CD4-positive, alpha-beta T cell (primary cell): ENCODE results near the gene SPINK5. TPM values are rescaled to one million over a fixed set of nuclear protein-coding genes. Genes with fewer than 3 reads are reported as not detected.

Experiments used
- ATAC-seq: fragments of 200-7000 bp; cut with Tn5 transposase; one replicate; pipeline ENCODE4 v1.10.0; 2022; ENCODE audit warnings: mild to moderate bottlenecking; ENCODE audit not compliant: poor library complexity
- CTCF ChIA-PET: fragments of 350-600 bp; sonication (Branson Sonifier 250); formaldehyde crosslinking; loops from one replicate; lab custom pipeline; 2021; ENCODE audit warnings: antibody characterized with exemption, inconsistent platforms; lab: Charles Lee
- POLR2A ChIA-PET: fragments of 350-600 bp; sonication (Branson Sonifier 250); formaldehyde crosslinking; loops from one replicate; lab custom pipeline; 2021; ENCODE audit warnings: antibody characterized with exemption, inconsistent platforms; lab: Charles Lee
- DNase-seq, 14 experiments: peaks; one replicate each; pipeline ENCODE4 v3.0.0-alpha.2; 2013 to 2020; ENCODE audit warnings: mixed read lengths in 2 of 14
- H3K27ac ChIP-seq, 2 donors: one replicate each; pipeline versions ENCODE4 v1.5.1 to v1.7.0; 2013; ENCODE audit warnings: low read length in 2 of 2, low read depth in 1 of 2, mild to moderate bottlenecking in 1 of 2
- H3K27me3 ChIP-seq, 2 experiments: 1 replicate in 1 of 2; 2 replicates in 1 of 2; pipeline versions ENCODE4 v1.6.1 to v1.7.0; 2013; ENCODE audit warnings: low read length in 2 of 2, control low read depth in 1 of 2, mild to moderate bottlenecking in 1 of 2, moderate library complexity in 1 of 2; ENCODE audit not compliant: insufficient read depth in 2 of 2, control insufficient read depth in 1 of 2
- H3K36me3 ChIP-seq: one replicate; pipeline ENCODE4 v1.6.1; 2013; ENCODE audit warnings: low read length, control low read depth; ENCODE audit not compliant: insufficient read depth
- H3K4me1 ChIP-seq: one replicate; pipeline ENCODE4 v1.6.1; 2013; ENCODE audit warnings: low read length, control low read depth; ENCODE audit not compliant: insufficient read depth
- H3K4me3 ChIP-seq: one replicate; pipeline ENCODE4 v1.5.1; 2013; ENCODE audit warnings: mild to moderate bottlenecking, low read length, moderate library complexity
- H3K9me3 ChIP-seq, 2 experiments: 1 replicate in 1 of 2; 2 replicates in 1 of 2; pipeline versions ENCODE4 v1.6.1 to v1.7.0; 2013; ENCODE audit warnings: low read length in 2 of 2, mild to moderate bottlenecking in 2 of 2, control low read depth in 1 of 2, moderate library complexity in 1 of 2; ENCODE audit not compliant: control insufficient read depth in 1 of 2, insufficient read depth in 1 of 2
- H3K27ac Mint-ChIP-seq: one replicate; pipeline ENCODE4 v1.8.0; 2020; ENCODE audit warnings: mixed read lengths
- H3K27me3 Mint-ChIP-seq: one replicate; pipeline ENCODE4 v1.8.0; 2021; ENCODE audit warnings: mixed read lengths
- H3K36me3 Mint-ChIP-seq: one replicate; pipeline ENCODE4 v1.8.0; 2021; ENCODE audit warnings: low read depth, mixed read lengths
- H3K4me1 Mint-ChIP-seq: one replicate; pipeline ENCODE4 v1.8.0; 2021; ENCODE audit warnings: low read depth, mixed read lengths
- H3K4me3 Mint-ChIP-seq: one replicate; pipeline ENCODE4 v1.8.0; 2020; ENCODE audit warnings: mild to moderate bottlenecking, mixed read lengths
- H3K9me3 Mint-ChIP-seq: one replicate; pipeline ENCODE4 v1.8.0; 2020; ENCODE audit warnings: mixed read lengths
- intact Hi-C, 2 experiments: fragments of 100-400 bp; cut with DNase I in 1 of 2; cut with micrococcal nuclease in 1 of 2; formaldehyde crosslinking; loops; one replicate each; pipeline versions ENCODE4 v1.15.1 to v1.9.0; 2023 to 2025; cut with DNase I, micrococcal nuclease
- total RNA-seq, 174 experiments: library from RNA in 2 of 174; stranded (reverse) in 2 of 174; gene quantifications; one replicate each; pipeline ENCODE4 v1.2.3 and lab custom pipeline; 2021 to 2026
- TF ChIP-seq, protein P1 (sequence below): fragments of 200-600 bp; IDR thresholded peaks from one replicate; pipeline ENCODE4 v1.8.0; 2022; ENCODE audit warnings: antibody characterized with exemption, mild to moderate bottlenecking

SPINK5 gene
- total RNA-seq, 2 experiments from 2014 or later = not detected

DNA sequence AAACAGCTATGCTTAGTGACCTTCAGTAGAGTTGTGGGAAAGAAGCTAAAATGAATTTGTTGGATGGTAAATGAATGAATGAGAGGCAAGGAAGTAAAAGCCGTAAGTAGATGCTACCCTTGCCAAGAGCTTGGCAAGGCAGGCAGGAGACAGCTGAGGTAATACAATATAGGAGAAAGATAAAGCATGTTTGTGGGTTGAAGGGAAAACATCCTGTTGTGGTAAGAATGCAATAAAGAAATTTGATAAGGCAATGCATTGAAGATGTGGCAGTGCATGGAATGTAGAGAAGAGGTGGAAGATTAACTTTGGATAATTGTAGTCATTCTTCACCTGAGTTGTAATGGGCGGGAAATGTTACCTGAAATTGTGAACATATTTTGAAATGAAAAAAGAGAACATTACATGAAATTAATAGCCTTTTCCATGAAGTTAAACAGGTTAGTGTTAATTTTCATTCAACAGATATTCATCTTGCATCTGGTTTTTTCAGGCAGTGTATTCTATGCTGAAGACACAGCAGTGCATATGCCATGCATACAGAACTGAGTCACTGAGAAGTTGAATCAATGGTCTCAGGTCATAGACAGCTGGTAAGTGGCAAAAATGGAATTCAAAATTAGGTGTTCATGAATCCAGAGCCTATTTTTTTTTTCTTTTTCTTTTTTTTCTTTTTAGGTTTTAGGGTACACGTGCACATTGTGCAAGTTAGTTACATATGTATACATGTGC is 43.4 kb upstream of the SPINK5 start:
- CTCF ChIA-PET = no interaction called here
- no peak for ATAC-seq
- peaks cover 4% of the 10 kb centered on the region for H3K9me3 Mint-ChIP-seq

DNA sequence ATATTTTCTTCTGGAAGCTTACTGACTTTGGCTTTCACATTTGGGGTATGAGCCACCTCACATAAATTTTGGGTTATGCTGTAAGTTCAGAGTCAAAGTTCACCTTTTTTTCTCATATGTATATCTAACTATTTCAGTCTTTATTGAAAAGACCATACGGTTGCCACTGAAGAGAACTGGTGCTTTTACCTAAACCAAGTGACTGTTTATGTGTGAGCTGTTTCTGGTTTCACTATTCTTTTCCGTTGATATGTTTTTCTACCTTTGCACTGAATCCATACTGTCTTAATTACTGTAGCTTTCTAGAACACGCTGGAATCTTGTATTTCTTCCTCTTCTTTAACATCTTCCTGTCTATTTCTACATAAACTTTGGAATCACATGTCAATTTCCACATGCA is 36.3 kb upstream of the SPINK5 start:
- Histone ChIP-seq H3K27ac (no peak overlapping the region), H3K4me3 (no peak overlapping the region), H3K27me3 (no peaks in the 10 kb centered on the region), H3K9me3 (peaks cover 0 to 4% of the 10 kb centered on the region in 2 experiments), H3K36me3 (no peaks in the 10 kb centered on the region), H3K4me1 (no peaks in the 10 kb centered on the region)
- ChIA-PET CTCF (no interaction called here), POLR2A (no interaction called here)
- no peaks in the 10 kb centered on the region for H3K36me3 Mint-ChIP-seq
- DNase-seq = no peak
- no peak for ATAC-seq
- TF ChIP-seq, protein P1, sequence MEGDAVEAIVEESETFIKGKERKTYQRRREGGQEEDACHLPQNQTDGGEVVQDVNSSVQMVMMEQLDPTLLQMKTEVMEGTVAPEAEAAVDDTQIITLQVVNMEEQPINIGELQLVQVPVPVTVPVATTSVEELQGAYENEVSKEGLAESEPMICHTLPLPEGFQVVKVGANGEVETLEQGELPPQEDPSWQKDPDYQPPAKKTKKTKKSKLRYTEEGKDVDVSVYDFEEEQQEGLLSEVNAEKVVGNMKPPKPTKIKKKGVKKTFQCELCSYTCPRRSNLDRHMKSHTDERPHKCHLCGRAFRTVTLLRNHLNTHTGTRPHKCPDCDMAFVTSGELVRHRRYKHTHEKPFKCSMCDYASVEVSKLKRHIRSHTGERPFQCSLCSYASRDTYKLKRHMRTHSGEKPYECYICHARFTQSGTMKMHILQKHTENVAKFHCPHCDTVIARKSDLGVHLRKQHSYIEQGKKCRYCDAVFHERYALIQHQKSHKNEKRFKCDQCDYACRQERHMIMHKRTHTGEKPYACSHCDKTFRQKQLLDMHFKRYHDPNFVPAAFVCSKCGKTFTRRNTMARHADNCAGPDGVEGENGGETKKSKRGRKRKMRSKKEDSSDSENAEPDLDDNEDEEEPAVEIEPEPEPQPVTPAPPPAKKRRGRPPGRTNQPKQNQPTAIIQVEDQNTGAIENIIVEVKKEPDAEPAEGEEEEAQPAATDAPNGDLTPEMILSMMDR = no peak
- no peak overlapping the region for H3K4me3 Mint-ChIP-seq
- intact Hi-C loops = no loop called here
- peaks cover 2% of the 10 kb centered on the region for H3K9me3 Mint-ChIP-seq
- H3K27me3 Mint-ChIP-seq = no peaks in the 10 kb centered on the region
- no peak overlapping the region for H3K27ac Mint-ChIP-seq
- H3K4me1 Mint-ChIP-seq = no peaks in the 10 kb centered on the region

More for the DNA sequence above, 43.4 kb upstream of the SPINK5 start:
- Histone ChIP-seq H3K4me3 (no peak overlapping the region), H3K36me3 (no peaks in the 10 kb centered on the region), H3K27me3 (no peaks in the 10 kb centered on the region), H3K4me1 (no peaks in the 10 kb centered on the region), H3K27ac (no peak overlapping the region), H3K9me3 (no peaks in the 10 kb centered on the region)
- Mint-ChIP-seq H3K4me1 (no peaks in the 10 kb centered on the region), H3K36me3 (no peaks in the 10 kb centered on the region), H3K4me3 (no peak overlapping the region), H3K27me3 (no peaks in the 10 kb centered on the region), H3K27ac (no peak overlapping the region)
- intact Hi-C loops = no loop called here
- TF ChIP-seq, protein P1 = no peak
- POLR2A ChIA-PET = no interaction called here
- no peak for DNase-seq

DNA sequence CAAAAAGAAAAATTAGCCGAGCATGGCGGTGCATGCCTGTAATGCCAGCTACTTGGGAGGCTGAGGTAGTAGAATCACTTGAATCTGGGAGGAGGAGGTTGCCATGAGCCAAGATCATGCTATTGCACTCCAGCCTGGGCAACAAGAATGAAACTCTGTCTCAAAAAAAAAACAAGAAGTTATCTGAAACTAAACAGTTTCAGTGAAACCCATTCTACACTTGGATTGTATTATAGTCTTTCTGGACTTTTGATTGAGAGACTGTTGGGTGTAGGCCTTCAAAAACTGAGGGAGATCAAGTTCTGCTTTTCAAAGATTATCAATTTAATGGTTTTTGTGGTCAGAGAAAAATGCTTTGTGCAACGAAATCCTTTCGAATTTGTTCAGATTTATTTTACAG is 34.6 kb upstream of the SPINK5 start:
- H3K27me3 ChIP-seq = no peaks in the 10 kb centered on the region
- peaks cover 0 to 4% of the 10 kb centered on the region in 2 experiments for H3K9me3 ChIP-seq
- H3K4me3 ChIP-seq = no peak overlapping the region
- Mint-ChIP-seq H3K27me3 (no peaks in the 10 kb centered on the region), H3K4me1 (no peaks in the 10 kb centered on the region), H3K27ac (no peak overlapping the region), H3K4me3 (no peak overlapping the region), H3K36me3 (no peaks in the 10 kb centered on the region), H3K9me3 (peaks cover 2% of the 10 kb centered on the region)
- no peaks in the 10 kb centered on the region for H3K36me3 ChIP-seq
- TF ChIP-seq, protein P1 = no peak
- H3K27ac ChIP-seq = no peak overlapping the region
- no peak for ATAC-seq
- intact Hi-C loops = no loop called here
- no peaks in the 10 kb centered on the region for H3K4me1 ChIP-seq
- CTCF ChIA-PET = no interaction called here
- POLR2A ChIA-PET = no interaction called here
- no peak for DNase-seq
